ENCODE measurements around the gene CFAP68. TPM values are rescaled to one million over a fixed set of nuclear protein-coding genes. Genes with fewer than 3 reads are reported as not detected.

Gene CFAP68
- total and polyA plus RNA-seq, 12 donors = 26.6 to 80.4 (median 43.3) TPM

- Histone ChIP-seq H3K9me3 (replicated peaks in 1 of 3) (no peaks in the 10 kb centered on the region), H3K4me1 (replicated peaks in 1 of 2) (peaks cover 40 to 43% of the 10 kb centered on the region in 2 donors), H3K36me3 (replicated peaks in 1 of 2) (no peaks in the 10 kb centered on the region), H3K4me3 (no peak overlapping the region), H3K27ac (peak overlapping the region; percentile 30 to 91 (median 73)), H3K27me3 (no peaks in the 10 kb centered on the region)
- TF ChIP-seq POLR2A (IDR thresholded peaks at IDR 0.05) (no peak), CTCF (IDR thresholded peaks at IDR 0.05) (no peak)
- 91 to 100% (median 94%) methylated on average over 1 of the region's 1 CpG for WGBS, 4 donors
- DNase-seq = peak in 2 of 7 donors; percentile 5 to 23
- intact Hi-C loops (cut with DNase I) = loop anchor here in 1 of 2 donors (5.0 kb wide), 1 partner anchor 48 kb away; no protein-coding TSS in a partner anchor
These were observed 55.0 kb downstream of the CFAP68 start for GRCh38 chr11:111934306-111934705.

Small RNA genes lying within 50 kb of the gene (small RNA-seq; reads per million reads assigned to genes)
- gene C11orf52 (0 reads per million in 2 donors), gene GNG5P3 (0 reads per million in 2 donors), gene RNA5SP351 (0 reads per million in 2 donors), gene RPL37AP8 (0.12 to 0.17 reads per million in 2 donors)

Other genes with a start within 250 kb of the CFAP68 start
- gene PPP2R1B, start 113.2 kb upstream of the CFAP68 start, total RNA-seq = 10 to 100 TPM; 16.8 to 58.1 (median 33.4) TPM
- 10 to 100 TPM; 10.3 to 37.7 (median 12.8) TPM for gene PPP2R1B, start 113.2 kb upstream of the CFAP68 start, polyA plus RNA-seq
- 10 to 100 TPM; 23.6 to 40.7 (median 30.1) TPM for gene ALG9, start 8.0 kb upstream of the CFAP68 start, total RNA-seq
- gene ALG9, start 8.0 kb upstream of the CFAP68 start, polyA plus RNA-seq = 10 to 100 TPM; 43.8 to 53.6 (median 50.6) TPM
- 1 to 10 TPM; 2.3 to 6.3 (median 3.9) TPM for gene FDXACB1, start 376 bp upstream of the CFAP68 start, total RNA-seq
- 1 to 10 TPM; 2.6 to 4.2 (median 3.5) TPM for gene FDXACB1, start 376 bp upstream of the CFAP68 start, polyA plus RNA-seq
- 10 to 100 TPM in 8 of 9 donors, 1 to 10 TPM in 1; 6.8 to 87.7 (median 52.3) TPM for gene CRYAB, start 32.2 kb downstream of the CFAP68 start, total RNA-seq
- gene CRYAB, start 32.2 kb downstream of the CFAP68 start, polyA plus RNA-seq = 100 to 1,000 TPM in 1 of 3 donors, 10 to 100 TPM in 2; 77.8 to 108 (median 99.0) TPM
- 1 to 10 TPM in 4 of 9 donors, under 1 TPM in 3, not detected in 2; 0.55 to 2.3 (median 1.2) TPM for gene HSPB2, start 33.2 kb downstream of the CFAP68 start, total RNA-seq
- 1 to 10 TPM in 2 of 3 donors, under 1 TPM in 1; 0.51 to 6.1 (median 3.9) TPM for gene HSPB2, start 33.2 kb downstream of the CFAP68 start, polyA plus RNA-seq
- 1 to 10 TPM in 5 of 9 donors, under 1 TPM in 2, not detected in 2; 0.53 to 4.2 (median 2.5) TPM for gene C11orf52, start 39.4 kb downstream of the CFAP68 start, total RNA-seq
- gene C11orf52, start 39.4 kb downstream of the CFAP68 start, polyA plus RNA-seq = 1 to 10 TPM in 2 of 3 donors, under 1 TPM in 1; 0.68 to 1.9 (median 1.7) TPM
- 10 to 100 TPM; 14.8 to 56.0 (median 46.5) TPM for gene DIXDC1, start 57.8 kb downstream of the CFAP68 start, total RNA-seq
- 10 to 100 TPM in 2 of 3 donors, 1 to 10 TPM in 1; 7.9 to 30.1 (median 11.5) TPM for gene DIXDC1, start 57.8 kb downstream of the CFAP68 start, polyA plus RNA-seq
- 10 to 100 TPM; 18.9 to 95.1 (median 28.7) TPM for gene DLAT, start 145.9 kb downstream of the CFAP68 start, total RNA-seq
- 10 to 100 TPM in 1 of 3 donors, 1 to 10 TPM in 2; 7.6 to 75.3 (median 8.1) TPM for gene DLAT, start 145.9 kb downstream of the CFAP68 start, polyA plus RNA-seq
- 1 to 10 TPM in 8 of 9 donors, under 1 TPM in 1; 0.91 to 3.7 (median 2.3) TPM for gene PIH1D2, start 194.5 kb downstream of the CFAP68 start, total RNA-seq
- gene PIH1D2, start 194.5 kb downstream of the CFAP68 start, polyA plus RNA-seq = 1 to 10 TPM; 2.1 to 3.3 (median 2.2) TPM
- 10 to 100 TPM in 8 of 9 donors, 1 to 10 TPM in 1; 9.8 to 40.5 (median 17.1) TPM for gene NKAPD1, start 194.8 kb downstream of the CFAP68 start, total RNA-seq
- gene NKAPD1, start 194.8 kb downstream of the CFAP68 start, polyA plus RNA-seq = 10 to 100 TPM in 2 of 3 donors, 1 to 10 TPM in 1; 9.8 to 34.5 (median 10.3) TPM
- gene TIMM8B, start 207.2 kb downstream of the CFAP68 start, total RNA-seq = 100 to 1,000 TPM in 2 of 9 donors, 10 to 100 TPM in 7; 23.8 to 304 (median 67.0) TPM
- 100 to 1,000 TPM in 2 of 3 donors, 10 to 100 TPM in 1; 77.8 to 145 (median 117) TPM for gene TIMM8B, start 207.2 kb downstream of the CFAP68 start, polyA plus RNA-seq
- gene SDHD, start 207.3 kb downstream of the CFAP68 start, total RNA-seq = 100 to 1,000 TPM in 8 of 9 donors, 10 to 100 TPM in 1; 66.8 to 149 (median 119) TPM
- 100 to 1,000 TPM in 1 of 3 donors, 10 to 100 TPM in 2; 47.6 to 128 (median 65.0) TPM for gene SDHD, start 207.3 kb downstream of the CFAP68 start, polyA plus RNA-seq